ENCODE measurements around the gene CARD10. TPM values are rescaled to one million over a fixed set of nuclear protein-coding genes. Genes with fewer than 3 reads are reported as not detected.
A peak's percentile ranks its signal among the peaks of the same experiment; 100 is the strongest.

The CARD10 gene
- total RNA-seq, 1 experiment from 2014 or later: 24.0 TPM

DNA sequence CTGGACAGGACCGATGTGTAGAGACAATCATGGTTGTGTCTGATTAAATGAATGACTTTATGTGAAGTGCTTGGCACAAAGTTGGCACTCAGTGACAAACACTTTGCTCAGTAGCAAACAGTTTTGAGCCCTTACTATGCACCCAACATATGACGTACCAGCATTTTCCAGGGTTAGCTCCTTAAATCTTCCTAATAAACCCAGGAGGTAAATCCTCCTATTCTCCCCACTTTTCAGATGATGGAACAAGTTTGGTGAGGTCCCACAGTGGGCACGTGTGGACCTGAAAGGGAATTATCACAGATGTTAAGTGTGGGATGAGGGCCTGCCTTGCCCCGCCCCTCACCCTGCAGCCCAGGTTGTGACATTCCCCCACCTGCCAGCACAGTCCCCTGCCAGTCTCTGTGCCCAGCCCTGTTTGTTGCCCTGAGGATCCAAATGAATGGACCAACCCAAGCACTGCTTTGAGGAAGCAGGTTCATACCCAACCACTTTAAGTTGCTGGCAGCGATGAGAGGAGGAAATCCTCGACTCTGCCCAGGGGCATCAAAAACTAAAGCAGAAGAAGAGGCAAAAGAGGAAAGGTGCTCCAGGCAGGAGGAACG is 6.6 kb upstream of the CARD10 start:
- no peak for DNase-seq (ENCODE audit: low read depth)

- DNase-seq (ENCODE audit: low read depth): peak; percentile 96
Measured at GRCh38 chr22:37525073-37525745, 6.0 kb upstream of the CARD10 start.

- no peak for DNase-seq (ENCODE audit: low read depth)
Measured at GRCh38 chr22:37522482-37522881, 3.3 kb upstream of the CARD10 start.

- no peak for DNase-seq (ENCODE audit: low read depth)
Measured at GRCh38 chr22:37521236-37521739, 2.1 kb upstream of the CARD10 start.

DNA sequence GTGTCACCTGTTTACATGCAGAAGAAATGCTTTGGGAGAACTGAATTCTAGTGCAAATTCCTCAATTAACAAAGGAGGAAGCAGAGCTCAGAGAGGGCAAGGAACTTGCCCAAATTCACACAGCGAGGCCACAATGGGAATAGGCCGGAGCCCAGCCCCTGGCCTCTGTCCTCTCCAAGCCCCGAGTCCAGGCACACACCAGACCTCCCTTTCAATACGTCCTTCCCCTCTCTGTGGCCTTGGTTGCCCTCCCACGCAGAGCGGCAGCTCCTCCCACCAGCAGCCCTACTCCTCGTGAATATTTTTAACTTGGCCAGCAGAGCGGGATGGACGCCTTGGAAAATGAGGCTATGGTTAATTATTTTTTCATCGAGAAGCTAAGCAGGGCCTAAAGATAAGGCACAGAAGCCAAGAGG is 1.6 kb upstream of the CARD10 start:
- DNase-seq (ENCODE audit: low read depth): no peak

GRCh38 chr22:37518509-37519267 is 527 bp downstream of the CARD10 start:
- peak; percentile 29 for DNase-seq (ENCODE audit: low read depth)

DNA sequence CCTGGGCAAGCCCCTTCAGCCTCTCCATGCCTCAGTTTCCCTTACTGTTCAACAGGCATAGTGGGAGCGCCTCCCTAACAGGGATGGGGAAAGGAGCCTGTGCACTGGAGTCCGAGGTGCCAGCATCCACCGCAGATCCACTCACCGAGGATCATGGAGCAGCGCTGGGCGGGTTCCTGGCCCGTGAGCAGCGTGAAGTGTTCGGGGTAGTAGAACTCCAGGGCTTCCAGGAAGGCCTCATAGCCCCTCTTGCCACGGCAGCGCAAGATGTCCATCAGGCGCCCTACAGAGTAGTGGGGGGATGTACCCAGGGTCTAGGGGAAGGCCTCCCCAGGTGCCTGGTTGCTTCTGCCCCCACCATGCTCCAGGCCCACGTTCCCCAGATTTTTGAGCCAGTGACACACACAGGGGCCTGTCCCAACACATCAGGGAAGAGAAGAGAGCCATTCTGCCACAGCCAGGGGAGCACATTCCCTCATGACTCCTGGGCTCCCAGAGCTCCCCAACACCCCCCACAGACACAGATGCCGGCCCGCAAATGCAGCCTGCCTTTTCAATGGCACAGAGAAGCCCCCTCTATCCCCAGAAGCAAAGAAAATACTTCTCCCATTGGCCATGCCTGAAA is 1.3 kb downstream of the CARD10 start:
- no peak for DNase-seq (ENCODE audit: low read depth)

DNA sequence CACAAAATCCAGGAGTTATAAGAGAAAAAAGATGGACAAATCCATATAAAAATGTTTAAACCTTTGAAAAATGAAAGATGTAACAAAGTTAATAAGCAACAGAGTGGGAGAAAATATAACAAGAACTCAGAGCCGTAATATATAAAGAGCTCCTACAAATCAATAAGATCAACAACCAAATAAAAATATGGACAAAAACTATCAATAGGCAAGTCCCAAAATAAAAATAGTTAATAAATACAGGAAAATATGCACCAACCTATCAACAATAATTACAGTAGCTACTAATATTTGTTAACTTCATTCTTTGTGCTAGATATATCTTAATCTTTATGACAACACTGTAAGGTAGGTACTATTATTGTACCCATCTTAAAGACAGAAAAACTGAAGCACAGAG is 2.8 kb downstream of the CARD10 start:
- DNase-seq (ENCODE audit: low read depth): no peak

DNA sequence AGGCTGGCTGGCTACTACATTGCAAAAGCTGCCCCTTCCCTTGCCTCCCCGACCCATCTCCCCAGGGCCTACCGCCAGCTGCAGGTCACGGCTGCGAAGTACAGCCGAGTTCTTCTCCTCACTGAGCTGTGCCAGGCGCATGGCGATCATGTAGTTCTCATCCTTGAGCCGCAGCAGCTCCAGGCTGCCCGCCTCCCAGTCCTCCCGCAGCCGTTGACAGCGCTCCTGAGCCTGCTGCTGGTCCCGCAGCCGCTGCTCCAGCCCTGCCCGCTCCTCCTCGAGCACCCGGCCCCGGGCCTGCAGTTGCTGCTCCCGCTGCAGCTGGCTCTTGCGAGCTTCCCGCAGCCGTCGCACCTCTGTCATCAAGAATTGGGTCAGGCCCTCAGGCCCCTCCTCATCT is 3.3 kb downstream of the CARD10 start:
- DNase-seq (ENCODE audit: low read depth): no peak

DNA sequence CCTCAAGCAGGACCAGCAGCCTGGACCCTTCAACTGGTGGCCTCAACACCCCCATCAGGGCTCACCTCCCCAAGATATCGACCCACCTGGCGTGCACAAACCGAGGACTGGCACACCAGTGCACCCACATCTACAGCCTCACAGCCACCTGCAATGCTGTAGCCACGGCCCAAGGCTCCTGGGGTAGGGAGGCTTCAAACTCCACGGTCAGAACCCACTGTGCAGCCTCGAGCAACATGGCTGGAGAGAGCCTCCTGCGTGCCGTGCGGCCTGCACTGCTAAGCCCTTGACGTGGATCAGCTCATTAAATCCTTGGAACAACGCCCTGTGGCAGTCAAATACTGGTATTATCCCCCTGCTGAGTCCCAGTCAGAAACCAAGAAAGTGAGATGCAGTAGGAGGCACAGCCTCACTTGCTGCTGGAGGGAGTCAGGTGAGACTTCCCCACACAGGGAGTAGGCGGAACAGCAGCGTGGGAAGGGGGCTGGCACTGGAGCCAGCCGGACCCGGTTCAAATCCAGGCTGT is 4.6 kb downstream of the CARD10 start:
- peak; percentile 37 for DNase-seq (ENCODE audit: low read depth)

DNA sequence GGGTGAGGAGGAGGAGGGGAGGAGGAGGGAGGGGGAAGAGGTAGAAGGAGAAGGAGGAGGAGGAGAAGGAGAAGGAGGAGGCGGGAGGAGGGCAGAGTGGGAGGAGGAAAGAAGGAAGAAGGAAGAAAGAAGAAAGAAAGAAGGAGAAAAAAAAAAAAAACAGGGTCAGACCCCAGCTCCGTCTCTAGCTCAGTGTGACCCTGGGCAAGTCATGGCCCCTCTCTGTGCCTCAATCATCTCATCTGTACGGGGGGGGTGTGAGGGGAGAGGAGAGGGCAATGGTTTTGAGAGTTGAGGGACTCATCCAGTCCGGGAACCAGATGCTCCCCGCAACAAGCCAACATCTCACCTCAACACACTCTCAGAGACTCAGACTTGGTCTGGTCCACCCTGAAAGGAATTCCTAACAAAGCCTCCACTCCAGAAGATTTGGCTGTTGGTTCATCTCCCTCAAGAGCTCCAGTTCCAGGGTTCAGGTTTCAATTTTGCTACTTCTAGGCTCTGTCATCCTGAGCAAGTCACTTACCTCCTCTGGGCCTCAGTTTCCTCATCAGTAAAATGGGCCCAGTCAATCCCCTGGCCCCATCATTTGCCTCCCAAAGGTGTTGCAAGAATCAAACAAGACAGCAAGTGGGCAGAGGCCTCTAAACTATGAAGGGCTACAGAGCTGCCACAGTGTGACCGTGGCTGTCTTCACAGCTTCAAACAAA is 7.7 kb downstream of the CARD10 start:
- no peak for DNase-seq (ENCODE audit: low read depth)

DNA sequence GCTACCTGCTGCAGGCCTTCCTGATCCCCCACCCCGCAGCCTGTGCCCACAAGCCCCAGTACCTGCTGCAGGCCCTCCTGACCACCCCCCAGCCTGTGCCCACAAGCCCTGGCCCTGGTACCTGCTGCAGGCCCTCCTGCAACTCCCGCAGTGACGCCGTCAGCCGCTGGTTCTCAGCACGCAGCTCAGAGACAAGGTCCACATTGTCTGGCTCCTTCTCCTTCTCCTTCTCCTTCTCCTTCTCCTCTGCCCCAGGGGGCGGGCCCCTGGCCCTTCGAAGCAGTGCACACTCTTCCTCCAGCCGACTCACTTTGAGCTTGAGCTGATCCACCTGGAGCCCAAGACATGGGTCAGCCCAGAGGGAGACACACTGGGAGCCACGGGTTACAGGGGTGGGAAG is 9.1 kb downstream of the CARD10 start:
- no peak for DNase-seq (ENCODE audit: low read depth)

GRCh38 chr22:37509059-37509860 is 10.0 kb downstream of the CARD10 start:
- no peak for DNase-seq (ENCODE audit: low read depth)

- no peak for DNase-seq (ENCODE audit: low read depth)
Measured at GRCh38 chr22:37508431-37508992, 10.7 kb downstream of the CARD10 start.

DNA sequence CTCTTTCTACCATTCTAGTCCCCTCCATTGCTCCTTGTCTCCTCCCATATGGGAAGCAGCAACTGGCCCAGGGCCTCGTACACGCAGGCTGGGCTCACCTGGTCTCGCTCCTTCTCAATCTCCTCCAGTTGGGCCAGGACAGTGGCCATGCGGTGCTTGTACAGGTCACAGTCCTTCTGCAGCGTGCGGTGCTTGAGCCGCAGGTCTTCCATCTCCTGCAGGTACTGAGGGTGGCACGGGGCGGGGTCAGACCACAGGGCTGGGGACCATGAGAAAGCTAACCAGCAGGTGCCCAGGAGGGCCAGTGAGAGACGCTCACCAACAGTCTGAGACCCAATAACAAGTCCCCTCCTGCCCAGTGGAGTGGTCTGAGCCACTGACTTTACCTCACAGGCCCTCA is 11.5 kb downstream of the CARD10 start:
- DNase-seq (ENCODE audit: low read depth): no peak

- DNase-seq (ENCODE audit: low read depth): no peak
Measured at GRCh38 chr22:37505989-37506388, 13.2 kb downstream of the CARD10 start.

DNA sequence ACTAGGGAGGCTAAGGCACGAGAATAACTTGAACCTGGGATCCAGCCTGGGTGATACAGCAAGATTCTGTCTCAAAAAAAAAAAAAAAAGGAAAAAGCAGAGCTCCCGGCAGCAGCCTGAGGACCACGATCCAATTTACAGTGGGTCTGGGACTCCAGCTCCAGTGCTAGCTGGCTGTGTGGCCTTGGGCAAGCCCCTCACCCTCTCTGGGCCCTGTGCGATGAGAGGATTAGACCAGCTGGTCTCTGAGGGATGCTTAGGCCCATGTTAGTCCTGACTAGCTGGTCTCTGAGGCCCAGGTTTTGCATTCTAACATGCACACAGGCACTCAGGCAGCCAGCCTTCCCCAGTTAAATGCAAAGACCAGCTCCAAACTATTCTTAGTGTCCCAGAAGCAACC is 13.7 kb downstream of the CARD10 start:
- no peak for DNase-seq (ENCODE audit: low read depth)

DNA sequence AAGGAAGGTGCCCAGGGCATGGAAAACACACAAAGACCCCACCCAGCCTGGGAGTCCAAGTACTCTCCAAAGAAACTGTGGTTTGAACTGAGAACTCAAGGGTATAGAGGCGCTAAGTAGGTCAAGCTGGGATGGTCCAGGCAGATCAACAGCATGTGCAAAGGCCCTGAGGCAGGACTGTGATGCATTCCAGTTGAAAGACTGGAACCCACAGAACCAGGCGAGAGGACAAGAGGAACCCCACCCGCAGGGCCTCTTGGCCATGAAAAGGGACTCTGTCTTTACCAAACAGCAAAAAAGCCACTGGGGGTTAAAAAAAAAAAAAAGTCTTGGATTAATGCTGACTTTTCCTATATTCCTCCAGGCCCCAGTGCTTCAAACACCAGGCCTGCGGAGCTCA is 14.3 kb downstream of the CARD10 start:
- DNase-seq (ENCODE audit: low read depth): no peak

DNA sequence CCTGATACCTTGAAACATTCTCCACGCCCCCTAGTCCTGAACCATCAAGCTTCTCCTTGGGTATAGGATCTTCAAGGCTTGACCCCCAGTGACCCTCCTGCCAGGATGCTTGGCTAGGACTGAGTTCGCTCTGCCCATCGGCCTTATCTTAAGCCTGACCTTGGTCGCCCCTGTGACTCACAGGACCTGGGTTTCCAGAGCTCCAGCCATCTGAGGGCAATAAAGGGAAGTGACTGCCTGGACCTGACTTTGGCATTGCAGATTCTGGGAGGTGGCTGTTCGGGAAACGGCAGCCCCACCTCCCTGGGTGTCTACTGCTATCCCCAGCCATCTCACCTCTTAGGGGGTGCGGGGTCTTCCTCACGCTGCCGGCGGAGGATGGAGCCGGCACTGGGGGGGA is 15.4 kb downstream of the CARD10 start:
- no peak for DNase-seq (ENCODE audit: low read depth)

DNA sequence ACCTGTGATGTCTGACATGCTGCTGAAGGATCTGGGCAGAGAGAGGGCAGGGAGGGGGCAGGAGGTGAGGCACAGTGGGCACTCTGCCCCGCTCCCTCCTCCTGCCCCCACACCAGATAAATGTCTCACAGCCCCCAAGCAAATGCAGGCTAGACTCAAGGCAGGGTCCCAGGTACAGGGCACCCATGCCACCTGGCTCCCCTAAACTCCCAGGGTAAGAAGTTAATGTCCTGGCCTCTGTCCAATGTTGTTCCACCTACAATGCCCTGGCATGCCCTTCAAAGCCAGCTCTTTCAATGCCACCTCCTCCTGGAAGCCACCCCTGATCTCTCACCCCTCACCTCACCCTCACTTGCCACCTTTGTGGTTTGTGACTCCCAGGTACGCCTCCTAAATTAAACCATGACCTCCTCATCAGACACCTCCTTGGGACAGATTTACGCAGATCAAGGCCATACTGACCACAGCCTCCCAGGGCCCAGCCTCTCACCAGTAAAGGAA is 16.0 kb downstream of the CARD10 start:
- no peak for DNase-seq (ENCODE audit: low read depth)
